GM19328 (cell line): ENCODE measurements around the gene CAMK1D.
"Not testable (repeated sequence)": the region's sequence is repeated elsewhere in the genome, so short reads cannot be mapped to it uniquely, and the experiment has no call there.

Source experiments
- ATAC-seq: cut with Tn5 transposase; IDR thresholded peaks from one replicate; pipeline ENCODE4 v1.9.1; 2021; ENCODE audit warnings: mild to moderate bottlenecking, moderate library complexity; ENCODE audit not compliant: unreplicated experiment

CAMK1D gene

GRCh38 chr10:12835709-12836108 is 486.4 kb downstream of the CAMK1D start:
- ATAC-seq: no peak

- ATAC-seq: no peak
Measured at GRCh38 chr10:12838366-12838765, 489.0 kb downstream of the CAMK1D start.

- no peak for ATAC-seq
Measured at GRCh38 chr10:12838995-12839927, 489.9 kb downstream of the CAMK1D start.

- ATAC-seq: no peak
Measured at GRCh38 chr10:12839941-12840611, 490.7 kb downstream of the CAMK1D start.

- no peak for ATAC-seq
Measured at GRCh38 chr10:12841426-12841825, 492.1 kb downstream of the CAMK1D start.

GRCh38 chr10:12841826-12842225 is 492.5 kb downstream of the CAMK1D start:
- no peak for ATAC-seq

GRCh38 chr10:12842310-12842709 is 493.0 kb downstream of the CAMK1D start:
- no peak for ATAC-seq

GRCh38 chr10:12843296-12843945 is 494.1 kb downstream of the CAMK1D start:
- no peak for ATAC-seq

GRCh38 chr10:12844811-12845483 is 495.6 kb downstream of the CAMK1D start:
- no peak for ATAC-seq

- no peak for ATAC-seq
Measured at GRCh38 chr10:12846718-12847117, 497.4 kb downstream of the CAMK1D start.

- ATAC-seq: no peak
Measured at GRCh38 chr10:12847361-12847975, 498.1 kb downstream of the CAMK1D start.

GRCh38 chr10:12848439-12849173 is 499.3 kb downstream of the CAMK1D start:
- no peak for ATAC-seq

- no peak for ATAC-seq
Measured at GRCh38 chr10:12849319-12850181, 500.2 kb downstream of the CAMK1D start.

- no peak for ATAC-seq
Measured at GRCh38 chr10:12852687-12853086, 503.3 kb downstream of the CAMK1D start.

GRCh38 chr10:12854988-12855387 is 505.6 kb downstream of the CAMK1D start:
- no peak for ATAC-seq

- ATAC-seq: no peak
Measured at GRCh38 chr10:12862459-12862858, 513.1 kb downstream of the CAMK1D start.

GRCh38 chr10:12865515-12865914 is 516.2 kb downstream of the CAMK1D start:
- ATAC-seq: not testable (repeated sequence)

GRCh38 chr10:12868229-12868628 is 518.9 kb downstream of the CAMK1D start:
- no peak for ATAC-seq

- ATAC-seq: no peak
Measured at GRCh38 chr10:12869427-12869826, 520.1 kb downstream of the CAMK1D start.
